8988T (cell line): Measurements from ENCODE around the gene UBE2D3.
"Not testable (repeated sequence)": the region's sequence is repeated elsewhere in the genome, so short reads cannot be mapped to it uniquely, and the experiment has no call there.

Experiments
- DNase-seq: peaks from one replicate; pipeline ENCODE4 v3.0.0; 2011

Gene UBE2D3

GRCh38 chr4:102826890-102827673 is at the start of gene UBE2D3:
TSS of gene UBE2D3 (minus strand) at chr4:102827551. CDS start at chr4:102826508, 1,043 bp downstream.
- peak; percentile 19 for DNase-seq

- DNase-seq, result no peak
These were observed 44.4 kb upstream of the UBE2D3 start for GRCh38 chr4:102871772-102872171.

- no peak for DNase-seq
These were observed 42.3 kb upstream of the UBE2D3 start for GRCh38 chr4:102869569-102870197.

- DNase-seq, result peak; percentile 47
These were observed 41.6 kb upstream of the UBE2D3 start, which contains the start of gene CISD2 for GRCh38 chr4:102868781-102869568. TSS of gene CISD2 (plus strand) at chr4:102868992. CDS start at chr4:102869085, 93 bp downstream.

- DNase-seq, result peak; percentile 2
These were observed 40.9 kb upstream of the UBE2D3 start for GRCh38 chr4:102868153-102868780.

GRCh38 chr4:102867278-102868152 is 40.2 kb upstream of the UBE2D3 start:
- no peak for DNase-seq

GRCh38 chr4:102865327-102865726 is 38.0 kb upstream of the UBE2D3 start:
- not testable (repeated sequence) for DNase-seq

GRCh38 chr4:102862747-102863146 is 35.4 kb upstream of the UBE2D3 start:
- DNase-seq, result no peak

GRCh38 chr4:102862016-102862415 is 34.7 kb upstream of the UBE2D3 start:
- DNase-seq, result no peak

- DNase-seq, result no peak
These were observed 33.4 kb upstream of the UBE2D3 start for GRCh38 chr4:102860611-102861324.

- no peak for DNase-seq
These were observed 31.6 kb upstream of the UBE2D3 start for GRCh38 chr4:102858828-102859464.

- no peak for DNase-seq
These were observed 23.0 kb upstream of the UBE2D3 start for GRCh38 chr4:102850370-102850769.

- DNase-seq, result no peak
These were observed 22.3 kb upstream of the UBE2D3 start for GRCh38 chr4:102849579-102850104.

GRCh38 chr4:102847687-102848086 is 20.3 kb upstream of the UBE2D3 start:
- DNase-seq, result no peak

- DNase-seq, result no peak
These were observed 16.6 kb upstream of the UBE2D3 start for GRCh38 chr4:102843938-102844337.

- no peak for DNase-seq
These were observed 15.9 kb upstream of the UBE2D3 start for GRCh38 chr4:102843273-102843672.

GRCh38 chr4:102842367-102842766 is 15.0 kb upstream of the UBE2D3 start:
- no peak for DNase-seq

GRCh38 chr4:102836596-102836995 is 9.2 kb upstream of the UBE2D3 start:
- no peak for DNase-seq

GRCh38 chr4:102832667-102833066 is 5.3 kb upstream of the UBE2D3 start:
- DNase-seq, result no peak

- DNase-seq, result no peak
These were observed 4.8 kb upstream of the UBE2D3 start for GRCh38 chr4:102832105-102832504.
